DMS 273 (cell line): ENCODE measurements around the gene TMEM244.
A peak's percentile ranks its signal among the peaks of the same experiment; 100 is the strongest.
"Not testable (repeated sequence)": the region's sequence is repeated elsewhere in the genome, so short reads cannot be mapped to it uniquely, and the experiment has no call there.

Source experiments
- DNase-seq: peaks from one replicate; lab custom pipeline; 2025; ENCODE audit not compliant: unreplicated experiment; lab: John Stamatoyannopoulos, UW

TMEM244 gene

GRCh38 chr6:129867403-129867802, 6.3 kb upstream of the TMEM244 start:
- DNase-seq = no peak

DNA sequence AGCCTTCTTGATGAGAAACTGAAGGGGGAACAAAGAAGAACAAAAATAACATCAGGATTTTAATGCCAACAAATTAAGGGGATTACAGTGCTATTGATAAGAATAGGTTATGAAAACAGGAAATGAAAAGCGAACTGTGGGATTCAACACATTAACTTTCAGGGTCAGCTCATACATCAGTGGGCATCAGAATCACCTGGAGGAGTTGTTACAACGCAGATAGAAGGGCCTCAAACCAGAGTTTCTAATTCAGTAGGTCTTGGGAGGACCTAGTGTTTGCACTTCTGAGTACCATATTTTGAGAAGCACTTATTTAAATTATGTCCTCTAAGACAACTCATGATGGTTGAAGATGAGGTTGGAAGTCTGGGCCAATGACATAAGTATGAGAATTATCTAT, 5.6 kb upstream of the TMEM244 start:
- DNase-seq = no peak

DNA sequence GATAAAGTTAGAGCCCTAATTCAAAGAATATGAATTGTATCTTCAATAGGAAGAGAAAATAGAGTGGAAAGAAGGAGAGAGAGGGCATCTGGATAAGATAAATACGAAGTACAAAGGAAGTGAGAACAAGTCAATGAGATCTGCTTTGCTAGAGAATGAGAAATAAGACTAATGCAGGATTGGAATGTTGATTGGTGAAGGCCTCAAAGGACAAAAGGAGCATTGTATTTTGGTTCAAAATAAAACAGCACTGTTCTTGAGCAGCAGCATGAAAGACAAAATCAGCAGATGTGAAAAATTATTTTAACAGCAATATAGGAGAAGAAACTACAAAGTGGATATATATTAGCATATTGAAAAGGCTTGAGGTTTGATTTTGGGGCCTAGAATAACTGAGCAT, 5.1 kb upstream of the TMEM244 start:
- no peak for DNase-seq

GRCh38 chr6:129865013-129865412, 3.9 kb upstream of the TMEM244 start:
- peak; percentile 6 for DNase-seq

DNA sequence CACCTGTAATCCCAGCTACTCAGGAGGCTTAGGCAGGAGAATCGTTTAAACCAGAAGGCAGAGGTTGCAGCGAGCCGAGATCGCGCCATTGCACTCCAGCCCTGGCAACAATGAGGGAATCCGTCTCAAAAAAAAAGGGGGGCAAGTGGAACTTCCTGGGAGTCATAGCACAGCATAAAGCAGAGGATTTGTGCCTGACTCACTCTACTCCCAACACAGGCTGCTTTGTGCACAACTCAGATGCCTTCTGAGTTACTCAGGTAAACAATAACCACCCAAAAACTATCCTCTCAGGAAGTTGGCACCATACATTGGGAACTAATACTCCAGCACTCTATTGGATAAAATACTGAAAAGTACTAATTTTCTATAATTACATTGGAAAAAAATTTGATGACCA, 2.5 kb upstream of the TMEM244 start:
- no peak for DNase-seq

- no peak for DNase-seq
Measured at GRCh38 chr6:129859524-129859923, 1.6 kb downstream of the TMEM244 start.

GRCh38 chr6:129857838-129858237, 3.3 kb downstream of the TMEM244 start:
- DNase-seq = no peak

DNA sequence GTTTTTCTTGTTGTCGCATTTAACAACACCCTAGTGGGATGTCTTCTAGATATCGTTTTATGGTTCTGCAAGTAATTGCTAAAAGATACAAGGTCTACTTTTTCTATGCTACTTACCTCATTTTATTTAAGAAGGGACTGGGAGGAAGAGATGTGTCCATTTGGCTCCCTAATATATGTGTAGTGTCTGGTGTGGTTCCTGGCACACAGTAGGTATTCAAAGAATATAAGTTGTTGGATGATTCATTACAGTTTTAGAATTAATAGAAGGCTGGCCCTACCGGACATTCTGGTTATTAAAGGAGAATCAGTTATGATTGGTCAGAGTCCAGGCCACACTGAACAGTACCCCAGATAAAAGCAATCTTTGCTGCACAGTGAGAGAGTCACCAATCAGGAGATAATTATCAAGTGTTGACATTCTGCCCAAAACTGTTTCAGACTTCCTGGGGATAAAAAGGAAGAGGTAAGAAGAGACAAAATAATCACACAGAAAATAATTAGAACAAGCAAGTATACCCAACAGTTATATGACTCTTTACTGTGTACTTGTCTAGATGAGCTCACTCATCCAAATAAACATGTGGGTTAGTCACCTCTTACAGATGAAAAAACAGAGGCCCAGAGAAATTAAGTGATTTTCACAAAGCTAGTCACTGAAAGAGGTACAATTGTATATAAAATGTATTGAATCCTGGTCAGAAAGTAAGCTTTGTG, 7.0 kb downstream of the TMEM244 start:
- no peak for DNase-seq

DNA sequence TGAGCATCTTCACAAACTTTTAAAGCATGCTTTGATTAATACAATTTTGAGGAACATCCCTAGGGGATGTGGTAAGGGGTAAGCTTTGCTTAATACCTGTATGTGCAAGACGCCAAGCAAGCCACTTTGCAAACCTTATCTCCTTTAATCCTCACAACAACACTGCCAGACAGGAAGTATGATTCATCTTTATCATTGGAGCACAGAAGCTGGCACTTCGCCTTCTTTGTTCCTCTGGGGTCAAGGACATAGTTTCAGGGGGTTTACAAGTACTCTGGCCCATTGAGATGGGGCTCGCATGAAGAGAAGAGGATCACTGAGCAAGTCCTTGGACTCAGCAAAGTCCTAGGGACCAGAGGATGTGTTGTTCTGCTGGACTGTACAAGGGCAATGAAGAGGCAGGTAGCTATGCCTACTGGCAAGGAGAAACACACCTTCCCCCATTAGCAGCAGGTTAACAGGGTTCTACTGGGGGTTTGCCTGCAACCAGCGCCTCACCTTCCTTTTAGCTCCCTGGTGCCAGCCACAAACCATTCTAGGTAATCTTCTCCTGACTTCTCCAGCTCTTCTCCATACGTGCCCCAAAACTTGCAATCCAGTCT, 8.8 kb downstream of the TMEM244 start:
- DNase-seq = no peak

- DNase-seq = no peak
Measured at GRCh38 chr6:129849456-129849855, 11.7 kb downstream of the TMEM244 start.

- no peak for DNase-seq
Measured at GRCh38 chr6:129846761-129847160, 14.4 kb downstream of the TMEM244 start.

DNA sequence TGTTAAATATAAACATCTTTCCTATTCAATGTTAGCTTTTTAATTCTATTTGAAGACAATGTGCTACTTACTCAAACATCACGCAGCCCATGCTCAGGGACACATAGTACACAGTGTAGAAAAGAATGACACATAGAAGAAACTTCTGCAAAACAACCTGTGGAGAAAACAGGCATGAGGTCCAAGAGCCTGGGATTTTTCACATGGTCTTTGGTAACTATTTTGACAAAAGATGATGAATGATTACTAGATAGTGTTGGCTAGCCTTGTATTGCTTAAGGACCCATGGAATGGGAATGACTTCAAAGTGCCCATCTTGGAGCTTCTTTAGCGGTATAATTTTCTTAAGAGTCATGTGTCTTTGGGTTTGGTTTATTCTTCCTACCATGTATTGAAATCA, 15.4 kb downstream of the TMEM244 start:
- no peak for DNase-seq

DNA sequence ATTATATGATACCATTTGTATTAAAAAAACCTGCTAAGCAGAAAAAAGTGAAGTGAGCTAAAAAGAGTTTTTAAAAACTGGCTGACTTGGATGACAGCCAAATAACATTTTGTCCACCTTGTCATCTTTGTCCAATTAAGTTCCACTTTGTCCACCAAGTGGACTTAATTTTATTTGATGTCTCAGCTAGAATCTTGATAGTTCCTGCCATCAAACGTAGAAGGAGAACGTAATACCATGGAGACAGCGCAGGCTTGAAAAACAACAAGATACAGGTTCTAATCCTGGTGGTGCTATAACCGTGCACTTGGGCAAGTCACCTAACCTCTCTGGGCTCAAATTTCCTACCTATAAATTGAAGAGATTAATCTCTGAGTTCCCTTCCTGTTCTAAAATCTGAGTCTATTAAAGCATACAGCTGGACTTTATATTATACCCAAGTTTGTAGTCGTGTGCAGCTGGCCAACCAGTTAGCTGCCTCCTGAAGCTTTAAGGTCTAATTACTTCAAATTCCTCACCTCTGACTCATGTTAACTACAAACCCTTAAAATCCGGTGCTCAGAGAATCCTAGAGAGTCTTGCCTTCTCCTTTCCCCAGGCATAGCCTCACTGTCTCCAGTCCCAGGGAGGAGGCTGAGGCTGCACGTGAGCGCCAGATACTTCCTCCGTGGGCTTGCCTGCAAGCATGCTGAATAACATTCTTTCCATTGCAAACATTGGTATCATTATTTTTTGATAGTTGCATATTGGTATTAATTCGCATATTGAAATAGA, 16.8 kb downstream of the TMEM244 start:
- no peak for DNase-seq

DNA sequence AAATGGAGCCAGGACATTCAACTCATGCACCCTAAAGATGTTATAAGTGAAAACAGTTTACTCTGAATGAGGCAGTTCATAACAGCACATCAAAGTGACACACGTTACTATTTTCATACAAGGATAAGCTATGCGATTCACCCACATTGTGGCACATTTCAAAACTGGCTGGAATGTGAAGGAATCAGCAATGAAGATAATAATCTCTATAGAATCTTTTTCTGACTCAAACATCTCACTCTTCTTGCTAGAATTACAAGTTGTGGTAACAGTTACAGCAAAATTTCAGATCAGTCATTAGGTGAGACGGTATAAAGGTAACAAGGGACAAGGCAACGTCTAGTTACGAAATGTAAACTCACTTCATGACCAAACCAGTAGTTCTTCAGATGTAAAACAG, 17.5 kb downstream of the TMEM244 start:
- DNase-seq = no peak

- DNase-seq = no peak
Measured at GRCh38 chr6:129842881-129843409, 18.2 kb downstream of the TMEM244 start.

DNA sequence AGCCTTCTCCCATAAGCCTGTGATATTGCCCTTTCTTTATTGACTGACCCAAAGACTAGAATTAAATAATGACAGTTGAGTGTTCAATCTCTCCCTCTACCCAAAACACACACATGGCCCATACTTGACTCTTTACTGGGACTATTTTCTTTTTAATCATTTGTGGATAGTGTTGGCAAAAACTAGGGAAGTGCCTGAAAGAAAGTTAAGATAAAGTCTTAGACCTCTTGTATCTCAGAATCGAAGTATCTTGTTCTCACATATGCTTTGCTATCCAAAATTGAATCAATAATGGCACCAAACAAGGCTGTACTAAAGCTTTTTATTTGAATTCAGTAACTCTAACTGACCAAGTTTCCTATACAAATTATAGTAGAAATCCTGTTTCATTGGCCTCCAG, 19.0 kb downstream of the TMEM244 start:
- no peak for DNase-seq

DNA sequence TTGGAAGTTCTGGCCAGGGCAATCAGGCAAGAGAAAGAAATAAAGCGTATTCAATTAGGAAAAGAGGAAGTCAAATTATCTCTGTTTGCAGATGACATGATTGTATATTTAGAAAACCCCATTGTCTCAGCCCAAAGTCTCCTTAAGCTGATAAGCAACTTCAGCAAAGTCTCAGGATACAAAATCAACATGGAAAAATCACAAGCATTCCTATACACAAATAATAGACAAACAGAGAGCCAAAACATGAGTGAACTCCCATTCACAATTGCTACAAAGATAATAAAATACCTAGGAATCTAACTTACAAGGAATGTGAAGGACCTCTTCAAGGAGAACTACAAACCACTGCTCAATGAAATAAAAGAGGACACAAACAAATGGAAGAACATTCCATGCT, 21.6 kb downstream of the TMEM244 start:
- not testable (repeated sequence) for DNase-seq

- DNase-seq = no peak
Measured at GRCh38 chr6:129835691-129836090, 25.4 kb downstream of the TMEM244 start.

DNA sequence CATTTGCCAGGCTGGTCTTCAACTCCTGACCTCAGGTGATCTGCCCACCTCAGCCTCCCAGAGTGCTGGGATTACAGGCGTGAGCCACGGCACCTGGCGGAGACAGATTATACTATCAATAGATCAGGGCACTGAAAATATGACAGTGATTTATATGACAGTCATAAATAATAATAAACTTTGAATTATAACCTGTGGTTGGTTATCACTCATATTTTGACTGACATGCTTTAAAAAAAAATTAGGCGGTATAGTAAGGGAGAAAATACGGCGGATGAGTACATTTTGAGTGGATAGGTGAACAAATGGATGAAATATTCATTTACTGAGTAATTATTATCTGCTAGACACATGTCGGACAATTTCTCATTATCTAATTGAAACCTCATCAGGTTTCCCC, 28.8 kb downstream of the TMEM244 start:
- DNase-seq = no peak

GRCh38 chr6:129828229-129828628, 32.9 kb downstream of the TMEM244 start:
- DNase-seq = no peak

- no peak for DNase-seq
Measured at GRCh38 chr6:129818251-129818650, 42.9 kb downstream of the TMEM244 start.

DNA sequence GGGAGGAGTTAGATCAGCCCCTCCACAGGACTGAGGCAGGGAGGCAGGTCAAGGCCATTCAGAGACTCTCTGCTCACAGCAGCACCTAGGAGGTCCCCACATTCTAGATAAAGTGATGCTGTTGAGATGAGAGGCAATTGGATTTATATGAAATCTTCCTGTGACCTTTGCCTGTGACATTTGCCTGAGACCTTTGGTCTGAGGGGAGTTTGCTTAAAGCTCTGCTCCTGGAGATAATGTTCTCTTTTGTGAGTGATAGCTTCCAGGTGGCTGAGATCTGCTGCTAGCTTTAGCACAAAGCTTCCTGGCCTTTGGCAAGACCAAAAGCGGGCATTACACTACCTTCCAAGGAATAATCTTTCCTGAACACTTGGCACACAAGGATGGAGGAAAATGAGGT, 43.3 kb downstream of the TMEM244 start:
- no peak for DNase-seq
